ENCODE measurements around the gene C1QL1. TPM values are rescaled to one million over a fixed set of nuclear protein-coding genes. Genes with fewer than 3 reads are reported as not detected.

C1QL1 gene
- total RNA-seq, 1 donor from 2014 or later = 1.4 TPM

DNA sequence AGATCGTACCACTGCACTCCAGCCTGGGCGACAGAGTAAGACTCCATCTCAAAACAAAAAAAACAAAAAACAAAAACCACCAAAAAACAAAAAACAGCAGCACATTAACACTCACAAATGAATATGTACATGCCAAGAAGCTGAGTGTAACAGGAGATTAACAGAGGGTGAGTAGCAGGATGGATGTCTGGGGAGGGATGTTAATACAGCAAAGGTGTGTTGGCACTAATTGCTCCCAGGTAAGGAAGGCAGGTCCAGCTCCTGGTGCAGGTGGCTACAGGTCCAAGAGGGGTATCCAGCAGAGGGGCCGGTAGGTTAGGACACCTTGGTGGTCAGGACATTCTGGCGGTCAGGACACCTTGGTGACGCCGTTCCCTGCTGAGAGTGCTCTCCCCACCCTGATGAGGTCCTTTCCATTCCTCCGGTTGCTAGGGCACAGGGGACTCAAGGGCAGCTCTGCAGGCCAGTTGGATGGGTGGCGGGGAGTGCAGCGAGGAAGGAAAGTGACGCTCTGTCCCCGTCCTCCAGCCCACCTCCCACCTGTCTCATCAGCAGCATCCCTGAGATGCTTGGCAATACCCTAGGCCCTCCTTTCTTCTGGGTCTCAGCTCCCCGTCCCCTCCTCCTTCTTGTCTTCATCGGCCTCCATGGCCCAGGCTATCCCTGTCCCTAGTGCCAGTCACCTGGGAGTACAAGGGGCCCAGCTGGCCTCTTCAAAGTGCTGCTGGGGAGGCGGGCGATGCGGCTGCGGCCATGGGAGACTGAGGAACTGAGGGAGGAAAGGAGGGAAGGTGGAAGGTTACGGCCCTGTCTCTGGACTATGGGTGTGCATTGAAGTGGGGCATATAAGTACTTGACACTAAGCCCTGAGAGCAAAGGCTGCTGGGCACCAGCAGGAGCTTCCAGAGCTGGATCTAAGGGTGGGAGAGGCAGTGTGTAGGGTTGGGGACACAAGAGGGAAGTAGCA, 42.1 kb downstream of the C1QL1 start:
- peaks cover 4% of the 10 kb centered on the region for H3K36me3 Mint-ChIP-seq (ENCODE audit: unreplicated experiment)
- peaks cover 4% of the 10 kb centered on the region for H3K4me1 Mint-ChIP-seq (ENCODE audit: unreplicated experiment)
- H3K27me3 Mint-ChIP-seq (ENCODE audit: unreplicated experiment) = no peaks in the 10 kb centered on the region
- TF ChIP-seq, protein P1, sequence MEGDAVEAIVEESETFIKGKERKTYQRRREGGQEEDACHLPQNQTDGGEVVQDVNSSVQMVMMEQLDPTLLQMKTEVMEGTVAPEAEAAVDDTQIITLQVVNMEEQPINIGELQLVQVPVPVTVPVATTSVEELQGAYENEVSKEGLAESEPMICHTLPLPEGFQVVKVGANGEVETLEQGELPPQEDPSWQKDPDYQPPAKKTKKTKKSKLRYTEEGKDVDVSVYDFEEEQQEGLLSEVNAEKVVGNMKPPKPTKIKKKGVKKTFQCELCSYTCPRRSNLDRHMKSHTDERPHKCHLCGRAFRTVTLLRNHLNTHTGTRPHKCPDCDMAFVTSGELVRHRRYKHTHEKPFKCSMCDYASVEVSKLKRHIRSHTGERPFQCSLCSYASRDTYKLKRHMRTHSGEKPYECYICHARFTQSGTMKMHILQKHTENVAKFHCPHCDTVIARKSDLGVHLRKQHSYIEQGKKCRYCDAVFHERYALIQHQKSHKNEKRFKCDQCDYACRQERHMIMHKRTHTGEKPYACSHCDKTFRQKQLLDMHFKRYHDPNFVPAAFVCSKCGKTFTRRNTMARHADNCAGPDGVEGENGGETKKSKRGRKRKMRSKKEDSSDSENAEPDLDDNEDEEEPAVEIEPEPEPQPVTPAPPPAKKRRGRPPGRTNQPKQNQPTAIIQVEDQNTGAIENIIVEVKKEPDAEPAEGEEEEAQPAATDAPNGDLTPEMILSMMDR (IDR thresholded peaks at IDR 0.05) = no peak
- no peak for DNase-seq (ENCODE audit: extremely low spot score, unreplicated experiment)
- no peaks in the 10 kb centered on the region for H3K9me3 Mint-ChIP-seq (ENCODE audit: unreplicated experiment)
- no peak overlapping the region for H3K4me3 Mint-ChIP-seq (ENCODE audit: unreplicated experiment)
- no peak overlapping the region for H3K27ac Mint-ChIP-seq (ENCODE audit: unreplicated experiment)

DNA sequence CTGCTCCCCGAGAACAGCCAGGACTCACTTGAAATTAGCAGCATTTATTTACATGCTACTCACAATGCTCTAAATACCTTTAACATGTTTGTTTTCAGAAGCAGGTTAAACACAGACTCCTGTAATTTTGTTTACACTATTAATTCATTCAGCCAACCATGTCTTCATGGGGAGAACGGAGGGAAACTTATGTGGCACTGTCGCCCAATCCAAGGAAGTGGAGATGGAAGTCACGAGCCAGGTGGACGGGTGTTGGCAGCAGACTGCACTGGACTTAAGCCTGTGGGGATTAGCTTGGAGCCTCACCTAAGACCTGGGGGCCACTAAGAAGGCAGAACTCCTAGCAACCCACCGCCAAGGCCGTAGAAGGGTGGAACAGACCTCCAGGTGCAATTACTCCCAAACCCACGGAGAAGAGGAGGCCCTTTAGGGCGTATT, 44.0 kb downstream of the C1QL1 start:
- Mint-ChIP-seq H3K4me3 (ENCODE audit: unreplicated experiment) (no peak overlapping the region), H3K36me3 (ENCODE audit: unreplicated experiment) (peaks cover 4% of the 10 kb centered on the region), H3K4me1 (ENCODE audit: unreplicated experiment) (peaks cover 10% of the 10 kb centered on the region), H3K9me3 (ENCODE audit: unreplicated experiment) (no peaks in the 10 kb centered on the region), H3K27ac (ENCODE audit: unreplicated experiment) (no peak overlapping the region), H3K27me3 (ENCODE audit: unreplicated experiment) (peaks cover 3% of the 10 kb centered on the region)
- TF ChIP-seq, protein P1 (IDR thresholded peaks at IDR 0.05) = no peak
- no peak for DNase-seq (ENCODE audit: extremely low spot score, unreplicated experiment)

DNA sequence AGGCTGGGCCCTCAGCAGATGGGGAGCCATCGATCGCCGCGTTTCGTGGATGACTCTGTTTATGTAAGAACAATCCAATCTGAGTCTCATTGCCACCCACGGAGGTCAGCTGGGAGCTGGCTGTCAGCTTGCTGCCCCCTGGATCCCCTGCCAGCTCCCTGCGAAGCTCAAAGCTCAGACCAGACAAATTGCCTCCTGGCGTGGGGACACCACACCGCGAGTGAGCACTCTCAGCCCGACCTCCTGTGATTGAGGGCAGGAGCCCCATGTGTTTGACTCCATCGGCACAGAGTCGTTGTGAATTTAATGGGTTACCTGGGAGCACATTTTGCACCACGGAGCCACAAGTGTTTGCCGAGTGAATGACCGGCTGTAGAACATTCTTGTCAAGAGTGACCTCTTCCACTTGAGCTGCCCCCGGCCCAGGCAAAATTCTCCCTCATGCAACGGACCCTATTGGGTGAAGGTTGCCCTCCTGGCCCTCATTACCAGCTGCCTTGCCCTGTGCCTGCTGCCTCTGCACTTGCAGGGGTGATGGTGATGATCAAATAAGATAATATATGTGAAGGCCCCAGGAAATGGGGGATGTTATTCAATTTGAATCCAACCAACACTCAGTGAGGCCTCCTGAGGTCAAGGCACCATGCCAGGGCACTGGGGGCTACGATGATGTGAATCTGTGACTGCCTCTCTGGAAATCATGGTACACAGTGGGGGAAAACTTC, 45.2 kb downstream of the C1QL1 start:
- peaks cover 4% of the 10 kb centered on the region for H3K36me3 Mint-ChIP-seq (ENCODE audit: unreplicated experiment)
- peaks cover 13% of the 10 kb centered on the region for H3K4me1 Mint-ChIP-seq (ENCODE audit: unreplicated experiment)
- no peak for DNase-seq (ENCODE audit: extremely low spot score, unreplicated experiment)
- no peak overlapping the region for H3K27ac Mint-ChIP-seq (ENCODE audit: unreplicated experiment)
- H3K27me3 Mint-ChIP-seq (ENCODE audit: unreplicated experiment) = peaks cover 3% of the 10 kb centered on the region
- TF ChIP-seq, protein P1 (IDR thresholded peaks at IDR 0.05) = no peak
- H3K4me3 Mint-ChIP-seq (ENCODE audit: unreplicated experiment) = no peak overlapping the region
- no peaks in the 10 kb centered on the region for H3K9me3 Mint-ChIP-seq (ENCODE audit: unreplicated experiment)

DNA sequence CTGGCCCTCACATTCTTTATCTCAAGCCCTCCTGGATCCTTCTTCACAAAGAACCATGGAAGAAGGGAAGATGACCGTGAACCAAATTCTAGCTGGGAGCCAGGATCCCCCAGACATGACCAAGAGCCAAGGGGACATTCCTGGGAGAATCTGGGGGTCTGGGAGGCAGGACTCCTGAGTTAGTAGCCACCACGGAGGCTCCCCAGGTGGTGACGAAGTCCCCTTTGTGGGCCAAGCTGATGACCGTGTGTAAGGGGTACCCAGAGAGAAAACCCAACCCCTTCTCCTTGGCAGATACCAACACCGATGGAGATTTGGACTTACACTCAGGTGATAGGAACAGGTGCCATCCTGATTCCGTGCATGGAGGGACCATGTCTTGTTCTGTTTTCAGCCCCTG, 46.0 kb downstream of the C1QL1 start:
- Mint-ChIP-seq H3K27me3 (ENCODE audit: unreplicated experiment) (peaks cover 3% of the 10 kb centered on the region), H3K4me3 (ENCODE audit: unreplicated experiment) (no peak overlapping the region)

More for the DNA sequence above, 46.0 kb downstream of the C1QL1 start:
- H3K27ac Mint-ChIP-seq (ENCODE audit: unreplicated experiment) = no peak overlapping the region
- peaks cover 4% of the 10 kb centered on the region for H3K36me3 Mint-ChIP-seq (ENCODE audit: unreplicated experiment)
- TF ChIP-seq, protein P1 (IDR thresholded peaks at IDR 0.05) = no peak
- no peak for DNase-seq (ENCODE audit: extremely low spot score, unreplicated experiment)
- no peaks in the 10 kb centered on the region for H3K9me3 Mint-ChIP-seq (ENCODE audit: unreplicated experiment)
- H3K4me1 Mint-ChIP-seq (ENCODE audit: unreplicated experiment) = peaks cover 18% of the 10 kb centered on the region
